ENCODE measurements around the gene MYOZ2.

DNA sequence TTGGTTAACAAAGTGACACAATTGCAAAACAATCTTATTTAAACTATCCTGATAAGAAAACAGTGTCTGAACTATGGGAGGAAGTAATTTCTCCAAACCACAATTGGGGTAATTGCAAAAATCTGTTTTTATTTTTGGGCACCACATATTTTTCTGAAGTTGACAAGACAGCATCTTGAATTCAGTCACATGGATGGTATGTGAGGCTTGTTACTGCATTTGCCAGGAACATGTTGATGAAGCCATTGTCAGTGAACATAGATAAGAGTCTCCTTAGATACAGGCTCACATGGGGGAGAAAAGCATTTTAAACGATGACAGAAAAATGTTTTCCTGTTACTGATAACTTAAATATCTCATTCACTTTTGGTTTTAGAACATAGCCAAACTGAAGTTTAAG, 71.4 kb downstream of the MYOZ2 start:
- TF ChIP-seq ZNF274 (IDR thresholded peaks at IDR 0.05; ENCODE audit: low read depth, low read length) (no peak), YY1 (IDR thresholded peaks at IDR 0.05; ENCODE audit: insufficient read depth, insufficient read length) (no peak), SUZ12 (IDR thresholded peaks at IDR 0.05; ENCODE audit: extremely low read depth, insufficient read depth, insufficient read length) (no peak)

Measured in NT2/D1 (cell line).